Thyroid gland (tissue), 4 donors: ENCODE results near the gene PAPPA2.

Experiments
- CTCF ChIP-seq, 6 experiments: fragments of 200-600 bp in 3 of 6; fragments of 450-650 bp in 3 of 6; sonication (generic) in 3 of 6; IDR thresholded peaks; one replicate each; pipeline ENCODE4 v1.5.1; 2016 to 2019; ENCODE audit warnings: antibody characterized with exemption in 6 of 6, mild to moderate bottlenecking in 2 of 6, inconsistent platforms in 1 of 6, moderate library complexity in 1 of 6
- POLR2A ChIP-seq, 2 donors: fragments of 450-650 bp; IDR thresholded peaks; one replicate each; pipeline ENCODE4 v1.6.1; 2017; ENCODE audit warnings: antibody characterized with exemption in 2 of 2, mild to moderate bottlenecking in 2 of 2, moderate library complexity in 1 of 2

- TF ChIP-seq POLR2A (IDR thresholded peaks at IDR 0.05) (no peak), CTCF (IDR thresholded peaks at IDR 0.05) (no peak)
Measured at GRCh38 chr1:176556288-176556687, 93.3 kb downstream of the PAPPA2 start.
